Caco-2 (cell line): ENCODE measurements around the gene TULP3. TPM values are rescaled to one million over a fixed set of nuclear protein-coding genes. Genes with fewer than 3 reads are reported as not detected.

ENCODE experiments used
- BruUV-seq: library from RNA; stranded (reverse); fragments of 400-500 nt; replicated peaks from 2 replicates; lab custom pipeline; 2021; lab: Mats Ljungman, UMichigan
- CTCF ChIA-PET: fragments of 300-600 bp; sonication (Branson Sonifier 250); formaldehyde crosslinking; loops from one replicate; lab custom pipeline; 2022; ENCODE audit warnings: antibody characterized with exemption; lab: Charles Lee
- POLR2A ChIA-PET: fragments of 300-600 bp; sonication (Branson Sonifier 250); formaldehyde crosslinking; loops from one replicate; lab custom pipeline; 2022; ENCODE audit warnings: antibody characterized with exemption; lab: Charles Lee
- DNase-seq, 2 experiments: peaks; one replicate each; pipeline versions ENCODE4 v3.0.0 to v3.0.0-alpha.2; 2020 to 2022
- H3K27me3 ChIP-seq: replicated peaks from 2 replicates; pipeline ENCODE4 v1.6.0; 2011; ENCODE audit warnings: low read length; ENCODE audit not compliant: control insufficient read depth, insufficient read depth
- H3K36me3 ChIP-seq: 2 replicates; pipeline ENCODE4 v1.5.1; 2011; ENCODE audit warnings: low read length; ENCODE audit not compliant: control insufficient read depth, insufficient read depth
- H3K4me1 ChIP-seq: fragments of 250-450 bp; sonication (Bioruptor Pico); 2 replicates; pipeline ENCODE4 v1.5.1; 2020; ENCODE audit warnings: mild to moderate bottlenecking
- H3K4me3 ChIP-seq: 2 replicates; pipeline ENCODE4 v1.5.1; 2011; ENCODE audit warnings: low read depth, mild to moderate bottlenecking, control low read depth, low read length
- H3K9me3 ChIP-seq: fragments of 250-450 bp; sonication (Bioruptor Pico); 2 replicates; pipeline ENCODE4 v1.5.1; 2020; ENCODE audit warnings: mild to moderate bottlenecking, moderate library complexity
- H3K27ac Mint-ChIP-seq: one replicate; pipeline ENCODE4 v1.8.0; 2022; ENCODE audit warnings: mixed read lengths; ENCODE audit not compliant: unreplicated experiment
- H3K27me3 Mint-ChIP-seq: one replicate; pipeline ENCODE4 v1.8.0; 2022; ENCODE audit warnings: mixed read lengths; ENCODE audit not compliant: insufficient read depth, unreplicated experiment
- H3K36me3 Mint-ChIP-seq: one replicate; pipeline ENCODE4 v1.8.0; 2022; ENCODE audit warnings: mild to moderate bottlenecking, mixed read lengths; ENCODE audit not compliant: insufficient read depth, unreplicated experiment
- H3K4me1 Mint-ChIP-seq: one replicate; pipeline ENCODE4 v1.8.0; 2022; ENCODE audit warnings: low read depth, mixed read lengths; ENCODE audit not compliant: unreplicated experiment
- H3K4me3 Mint-ChIP-seq: one replicate; pipeline ENCODE4 v1.8.0; 2022; ENCODE audit warnings: mild to moderate bottlenecking, moderate library complexity, mixed read lengths; ENCODE audit not compliant: unreplicated experiment
- H3K9me3 Mint-ChIP-seq: one replicate; pipeline ENCODE4 v1.8.0; 2022; ENCODE audit warnings: mixed read lengths; ENCODE audit not compliant: unreplicated experiment
- intact Hi-C: fragments of 100-400 bp; cut with micrococcal nuclease; formaldehyde crosslinking; loops from one replicate; pipeline ENCODE4 v1.10.0; 2022; ENCODE audit not compliant: unreplicated experiment
- total RNA-seq: library from RNA; stranded (reverse); gene quantifications from 2 replicates; pipeline ENCODE4 v1.2.3, GENCODE V29; 2022
- TF ChIP-seq, protein P1 (sequence below), 2 experiments: fragments of 200-600 bp in 1 of 2; IDR thresholded peaks; 1 replicate in 1 of 2; 2 replicates in 1 of 2; pipeline versions ENCODE4 v1.5.1 to v1.8.0; 2011 to 2022; ENCODE audit warnings: antibody characterized with exemption in 1 of 2, control low read depth in 1 of 2, inconsistent platforms in 1 of 2, low read depth in 1 of 2, low read length in 1 of 2, mild to moderate bottlenecking in 1 of 2, moderate library complexity in 1 of 2; ENCODE audit not compliant: insufficient read depth in 1 of 2, severe bottlenecking in 1 of 2, unreplicated experiment in 1 of 2

TULP3 gene
- total RNA-seq, 1 experiment from 2014 or later, result 31.0 TPM

DNA sequence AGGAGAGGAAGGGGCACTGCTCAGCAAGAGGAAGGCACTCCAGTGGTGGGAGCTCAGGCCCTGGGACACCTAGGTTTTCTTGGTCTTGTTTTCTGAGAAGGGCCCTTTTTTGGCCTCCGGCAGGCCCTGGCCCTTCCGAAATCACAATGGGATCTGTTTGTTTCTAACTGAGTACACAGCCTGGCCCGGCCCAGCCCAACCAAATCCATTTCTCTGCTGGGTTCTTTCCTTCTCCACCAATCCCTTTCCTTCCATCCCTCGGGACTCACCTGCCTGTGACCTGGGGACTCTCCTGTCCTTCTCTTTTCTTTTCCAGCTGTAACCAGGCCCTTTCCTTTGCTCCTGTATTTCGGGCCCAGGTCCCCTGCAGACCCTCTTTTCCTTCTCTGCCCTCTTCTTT is 87.1 kb downstream of the TULP3 start:
- Histone ChIP-seq H3K27me3 (no peaks in the 10 kb centered on the region), H3K4me1 (no peaks in the 10 kb centered on the region), H3K36me3 (no peaks in the 10 kb centered on the region), H3K4me3 (no peak overlapping the region), H3K9me3 (no peaks in the 10 kb centered on the region)
- Mint-ChIP-seq H3K9me3 (no peaks in the 10 kb centered on the region), H3K4me1 (peaks cover 5% of the 10 kb centered on the region), H3K27me3 (no peaks in the 10 kb centered on the region), H3K4me3 (no peak overlapping the region), H3K27ac (no peak overlapping the region), H3K36me3 (peaks cover 64% of the 10 kb centered on the region)
- intact Hi-C loops, result no loop called here
- no TSS peak for BruUV-seq
- POLR2A ChIA-PET, result no interaction called here
- DNase-seq, result no peak
- CTCF ChIA-PET, result interaction anchor here (0.6 to 1.1 kb wide), 2 partner anchors 64 to 1760 kb away, joined by 3 to 5 read pairs; no protein-coding TSS in a partner anchor
- TF ChIP-seq, protein P1, sequence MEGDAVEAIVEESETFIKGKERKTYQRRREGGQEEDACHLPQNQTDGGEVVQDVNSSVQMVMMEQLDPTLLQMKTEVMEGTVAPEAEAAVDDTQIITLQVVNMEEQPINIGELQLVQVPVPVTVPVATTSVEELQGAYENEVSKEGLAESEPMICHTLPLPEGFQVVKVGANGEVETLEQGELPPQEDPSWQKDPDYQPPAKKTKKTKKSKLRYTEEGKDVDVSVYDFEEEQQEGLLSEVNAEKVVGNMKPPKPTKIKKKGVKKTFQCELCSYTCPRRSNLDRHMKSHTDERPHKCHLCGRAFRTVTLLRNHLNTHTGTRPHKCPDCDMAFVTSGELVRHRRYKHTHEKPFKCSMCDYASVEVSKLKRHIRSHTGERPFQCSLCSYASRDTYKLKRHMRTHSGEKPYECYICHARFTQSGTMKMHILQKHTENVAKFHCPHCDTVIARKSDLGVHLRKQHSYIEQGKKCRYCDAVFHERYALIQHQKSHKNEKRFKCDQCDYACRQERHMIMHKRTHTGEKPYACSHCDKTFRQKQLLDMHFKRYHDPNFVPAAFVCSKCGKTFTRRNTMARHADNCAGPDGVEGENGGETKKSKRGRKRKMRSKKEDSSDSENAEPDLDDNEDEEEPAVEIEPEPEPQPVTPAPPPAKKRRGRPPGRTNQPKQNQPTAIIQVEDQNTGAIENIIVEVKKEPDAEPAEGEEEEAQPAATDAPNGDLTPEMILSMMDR (IDR thresholded peaks at IDR 0.05; ENCODE audit: insufficient read depth in 1 of 2, low read depth in 1 of 2, low read length in 1 of 2, severe bottlenecking in 1 of 2, unreplicated experiment in 1 of 2), result no peak

DNA sequence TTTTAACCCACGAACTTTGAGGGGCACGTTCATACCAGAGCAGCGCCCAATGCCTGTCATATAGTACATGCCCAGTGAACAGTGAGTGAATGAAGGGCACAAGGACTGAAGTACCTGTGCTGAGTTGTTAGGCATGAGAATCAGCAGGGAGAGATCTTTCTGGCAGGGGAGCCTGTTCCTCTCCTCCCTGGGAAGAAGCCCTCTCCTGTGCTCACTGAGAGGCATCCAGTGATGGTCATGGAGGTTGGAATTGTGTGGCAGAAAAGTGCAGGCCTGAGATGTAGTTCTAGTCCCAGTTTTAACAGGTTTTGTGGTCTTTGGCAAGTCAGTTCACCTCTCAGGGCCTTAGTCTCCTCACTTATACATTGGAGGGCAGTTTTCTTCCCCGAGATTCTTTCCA is 89.1 kb downstream of the TULP3 start:
- ChIA-PET CTCF (no interaction called here), POLR2A (no interaction called here)
- TF ChIP-seq, protein P1 (IDR thresholded peaks at IDR 0.05; ENCODE audit: insufficient read depth in 1 of 2, low read depth in 1 of 2, low read length in 1 of 2, severe bottlenecking in 1 of 2, unreplicated experiment in 1 of 2), result no peak
- Mint-ChIP-seq H3K36me3 (peaks cover 61% of the 10 kb centered on the region), H3K4me1 (peaks cover 10% of the 10 kb centered on the region), H3K27me3 (no peaks in the 10 kb centered on the region), H3K9me3 (no peaks in the 10 kb centered on the region), H3K4me3 (no peak overlapping the region), H3K27ac (no peak overlapping the region)
- BruUV-seq, result no TSS peak
- no peaks in the 10 kb centered on the region for H3K4me1 ChIP-seq
- no peak for DNase-seq
- intact Hi-C loops, result no loop called here
- H3K27me3 ChIP-seq, result no peaks in the 10 kb centered on the region
- H3K9me3 ChIP-seq, result no peaks in the 10 kb centered on the region
- H3K4me3 ChIP-seq, result no peak overlapping the region
- H3K36me3 ChIP-seq, result no peaks in the 10 kb centered on the region

DNA sequence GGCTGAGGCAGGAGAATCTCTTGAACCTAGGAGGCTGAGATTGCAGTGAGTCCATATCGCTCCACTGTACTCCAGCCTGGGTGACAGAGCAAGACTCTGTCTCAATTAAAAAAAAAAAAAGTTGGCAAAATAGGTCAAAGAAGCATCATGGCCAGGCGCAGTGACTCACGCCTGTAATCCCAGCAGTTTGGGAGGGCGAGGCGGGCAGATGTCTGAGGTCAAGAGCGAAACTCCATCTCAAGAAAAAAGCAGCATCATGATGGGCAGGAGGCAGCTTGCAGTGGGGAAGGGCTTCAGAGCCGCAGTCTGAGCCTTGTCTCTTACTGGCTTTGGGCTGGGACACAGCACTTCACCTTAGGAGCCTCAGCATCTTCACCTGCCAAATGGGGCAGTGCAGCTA is 89.9 kb downstream of the TULP3 start:
- intact Hi-C loops, result no loop called here
- H3K4me1 Mint-ChIP-seq, result peaks cover 10% of the 10 kb centered on the region
- CTCF ChIA-PET, result no interaction called here
- H3K4me3 ChIP-seq, result no peak overlapping the region
- H3K27me3 ChIP-seq, result no peaks in the 10 kb centered on the region
- H3K27me3 Mint-ChIP-seq, result no peaks in the 10 kb centered on the region
- H3K27ac Mint-ChIP-seq, result no peak overlapping the region
- DNase-seq, result no peak
- BruUV-seq, result no TSS peak
- no peaks in the 10 kb centered on the region for H3K36me3 ChIP-seq
- TF ChIP-seq, protein P1 (IDR thresholded peaks at IDR 0.05; ENCODE audit: insufficient read depth in 1 of 2, low read depth in 1 of 2, low read length in 1 of 2, severe bottlenecking in 1 of 2, unreplicated experiment in 1 of 2), result no peak
- peaks cover 53% of the 10 kb centered on the region for H3K36me3 Mint-ChIP-seq
- no peaks in the 10 kb centered on the region for H3K9me3 Mint-ChIP-seq
- no peaks in the 10 kb centered on the region for H3K4me1 ChIP-seq
- no peak overlapping the region for H3K4me3 Mint-ChIP-seq
- no peaks in the 10 kb centered on the region for H3K9me3 ChIP-seq
- POLR2A ChIA-PET, result no interaction called here
